ENCODE measurements around the gene XPO5.
"Not testable (repeated sequence)": the region's sequence is repeated elsewhere in the genome, so short reads cannot be mapped to it uniquely, and the experiment has no call there.

Gene XPO5

DNA sequence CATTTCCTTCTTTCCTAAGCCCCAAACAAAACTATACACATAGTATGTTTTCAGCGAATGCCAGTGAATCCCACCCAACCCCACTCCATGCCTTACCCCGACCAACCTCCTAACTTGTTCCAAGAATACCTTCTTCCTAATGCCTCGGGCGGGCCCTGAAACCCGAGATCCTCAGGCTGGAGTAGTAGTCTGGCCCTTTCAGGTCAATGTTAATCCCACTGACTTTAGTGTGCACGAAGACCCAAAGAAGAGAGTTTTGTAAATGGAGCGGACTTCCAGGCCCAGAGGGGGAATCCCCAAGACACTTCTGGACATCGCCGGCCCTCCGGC, 59.5 kb downstream of the XPO5 start:
- DNase-seq = no peak

DNA sequence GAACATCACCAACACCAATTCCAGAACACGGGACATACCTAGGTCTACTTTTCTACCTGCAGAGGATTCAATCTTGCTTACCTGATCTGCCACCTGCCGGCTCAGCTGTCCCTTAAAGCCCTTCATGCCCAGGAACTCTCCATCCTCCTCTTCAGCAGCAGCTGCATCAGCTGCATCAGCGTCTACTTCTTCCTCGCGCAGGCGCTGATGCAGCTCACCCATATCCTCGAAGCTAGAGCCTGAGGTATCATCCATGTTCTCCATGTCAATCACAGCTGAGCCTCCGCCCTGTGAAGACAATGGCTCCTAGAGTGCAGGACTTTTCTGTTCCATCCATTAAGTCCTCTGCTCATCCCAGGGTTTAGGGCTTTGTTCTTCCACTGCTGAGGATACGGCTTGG, 60.0 kb downstream of the XPO5 start:
- no peak for DNase-seq

DNA sequence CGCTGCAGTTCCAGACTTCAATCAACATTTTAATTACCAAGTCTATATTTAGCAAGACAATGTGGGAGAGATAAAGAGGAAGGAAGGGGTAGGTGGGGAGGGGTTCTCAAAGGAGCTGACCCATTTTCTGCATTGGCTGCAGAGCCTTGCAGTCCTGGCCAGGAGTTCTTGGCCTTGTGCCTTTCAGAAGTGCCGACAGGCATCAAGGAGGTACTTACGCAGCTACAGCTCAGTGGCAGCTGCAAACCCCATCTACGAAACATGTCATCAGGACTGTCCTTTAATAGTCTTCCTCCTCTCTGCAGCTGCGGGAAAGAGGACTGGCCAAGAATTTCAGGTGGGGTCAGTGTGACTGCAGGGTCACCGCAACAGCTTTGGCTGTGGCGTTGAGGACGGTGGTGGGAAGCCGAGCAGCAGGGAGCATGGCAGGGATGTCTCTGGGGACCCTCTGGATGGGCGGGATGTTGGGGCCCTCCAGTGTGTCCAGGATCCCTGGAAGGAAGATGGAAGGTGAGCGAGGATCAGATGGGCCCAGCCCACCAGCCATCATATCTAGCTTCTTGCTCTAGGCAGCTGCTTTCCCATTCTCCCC, 63.9 kb downstream of the XPO5 start:
- no peak for DNase-seq

GRCh38 chr6:43510827-43511163, 65.0 kb downstream of the XPO5 start:
- no peak for DNase-seq

- peak; percentile 44 to 73 for DNase-seq
These were observed 65.6 kb downstream of the XPO5 start, which contains the start of gene LRRC73 for GRCh38 chr6:43509984-43510826. Gene LRRC73 (minus strand): TSS chr6:43510346. CDS start chr6:43509785, 561 bp downstream.

- DNase-seq = no peak
These were observed 66.5 kb downstream of the XPO5 start for GRCh38 chr6:43509142-43509983.

DNA sequence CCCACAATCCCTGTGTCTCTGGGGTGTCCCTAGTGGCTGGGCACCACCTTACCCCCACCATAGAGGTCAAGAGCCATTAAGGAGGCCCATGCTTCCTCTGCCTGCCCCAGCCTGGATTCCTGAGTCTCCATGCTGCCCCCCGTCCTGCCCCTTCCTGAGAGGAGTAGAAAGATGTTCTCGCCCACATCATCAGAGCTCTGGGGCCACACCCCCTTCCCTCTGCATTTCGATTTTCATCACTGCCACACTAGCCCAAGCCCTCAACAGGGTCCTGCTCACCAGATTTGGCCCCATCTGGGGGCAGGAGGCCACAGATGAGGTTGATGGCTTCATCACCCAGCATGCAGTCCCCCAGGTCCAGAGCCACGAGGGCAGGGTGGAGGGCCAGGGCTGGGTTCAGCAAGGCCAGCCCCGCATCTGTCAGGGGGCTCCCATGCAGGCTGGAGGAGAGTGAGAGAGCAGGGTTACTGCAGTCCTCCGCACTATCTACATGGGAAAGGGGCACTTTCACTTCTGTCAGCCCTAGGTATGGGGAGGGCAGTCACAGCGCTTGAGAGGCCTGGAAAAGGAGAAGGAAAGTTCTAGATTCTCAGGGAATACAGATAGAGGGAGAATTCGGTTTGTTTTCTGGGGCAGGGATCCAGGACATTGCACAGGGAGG, 67.2 kb downstream of the XPO5 start:
- DNase-seq = no peak

- DNase-seq = peak; percentile 62 to 75
These were observed 69.0 kb downstream of the XPO5 start for GRCh38 chr6:43506667-43507471.

- DNase-seq = no peak
These were observed 69.7 kb downstream of the XPO5 start for GRCh38 chr6:43506171-43506570.

- DNase-seq = no peak
These were observed 70.1 kb downstream of the XPO5 start for GRCh38 chr6:43505718-43506117.

- no peak for DNase-seq
These were observed 70.9 kb downstream of the XPO5 start for GRCh38 chr6:43504756-43505593.

DNA sequence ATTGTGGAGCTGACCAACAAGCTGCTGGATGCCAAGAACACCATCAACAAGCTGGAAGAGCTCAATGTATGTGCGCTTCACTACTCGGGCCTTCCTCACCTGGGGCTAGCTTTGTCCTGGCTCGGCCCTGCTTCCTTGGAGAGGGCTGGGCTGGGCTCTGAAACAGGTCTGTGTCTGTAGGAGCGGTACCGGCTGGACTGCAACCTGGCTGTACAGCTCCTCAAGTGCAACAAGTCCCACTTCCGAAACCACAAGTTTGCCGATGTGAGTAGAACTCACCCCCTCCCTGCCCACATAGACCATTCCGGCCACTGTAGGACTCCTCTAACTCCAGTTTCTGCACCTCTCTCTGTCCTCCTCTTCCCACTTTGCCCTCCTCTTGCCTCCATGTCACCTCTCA, 72.4 kb downstream of the XPO5 start:
- no peak for DNase-seq

DNA sequence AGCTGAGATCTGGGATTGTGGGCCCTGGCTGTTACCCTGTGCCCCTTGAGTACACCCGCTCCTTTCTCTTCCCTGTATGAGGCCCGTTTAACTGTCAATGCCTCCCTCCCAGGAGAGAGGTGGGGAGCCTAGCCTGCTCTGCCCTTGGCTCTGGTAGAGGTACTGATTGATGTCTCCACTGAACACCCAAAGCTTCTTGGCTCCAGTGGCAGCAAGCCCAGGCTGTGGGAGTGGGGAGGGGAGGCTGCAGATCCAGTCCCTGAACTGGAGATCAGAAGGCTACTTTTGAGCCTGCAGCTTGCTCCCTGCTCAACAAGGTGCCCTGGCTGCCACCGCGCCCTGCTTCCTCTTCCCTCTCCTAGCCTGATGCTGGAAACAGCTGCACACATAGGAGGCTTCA, 73.2 kb downstream of the XPO5 start:
- DNase-seq = peak in 1 of 2 donors; percentile 26

DNA sequence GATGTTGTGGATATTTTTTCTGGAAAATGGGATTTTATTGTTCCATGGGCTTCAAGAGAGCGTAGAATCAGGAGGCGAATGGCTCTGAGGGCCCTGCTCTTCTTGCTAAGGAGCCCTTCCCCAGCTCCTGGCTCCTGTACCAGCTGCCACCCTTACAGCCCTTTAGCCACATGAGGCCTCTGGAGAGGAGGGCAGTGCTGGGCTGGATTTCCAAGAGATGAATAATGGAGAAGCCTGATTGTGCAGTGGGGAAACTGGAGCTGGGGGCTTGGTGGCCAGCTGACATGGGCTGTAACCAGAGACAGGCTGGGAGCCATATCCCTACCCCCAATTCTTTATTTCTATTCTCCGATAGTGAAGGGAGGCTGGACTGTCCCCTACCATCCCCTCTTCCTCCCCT, 74.9 kb downstream of the XPO5 start:
- no peak for DNase-seq

DNA sequence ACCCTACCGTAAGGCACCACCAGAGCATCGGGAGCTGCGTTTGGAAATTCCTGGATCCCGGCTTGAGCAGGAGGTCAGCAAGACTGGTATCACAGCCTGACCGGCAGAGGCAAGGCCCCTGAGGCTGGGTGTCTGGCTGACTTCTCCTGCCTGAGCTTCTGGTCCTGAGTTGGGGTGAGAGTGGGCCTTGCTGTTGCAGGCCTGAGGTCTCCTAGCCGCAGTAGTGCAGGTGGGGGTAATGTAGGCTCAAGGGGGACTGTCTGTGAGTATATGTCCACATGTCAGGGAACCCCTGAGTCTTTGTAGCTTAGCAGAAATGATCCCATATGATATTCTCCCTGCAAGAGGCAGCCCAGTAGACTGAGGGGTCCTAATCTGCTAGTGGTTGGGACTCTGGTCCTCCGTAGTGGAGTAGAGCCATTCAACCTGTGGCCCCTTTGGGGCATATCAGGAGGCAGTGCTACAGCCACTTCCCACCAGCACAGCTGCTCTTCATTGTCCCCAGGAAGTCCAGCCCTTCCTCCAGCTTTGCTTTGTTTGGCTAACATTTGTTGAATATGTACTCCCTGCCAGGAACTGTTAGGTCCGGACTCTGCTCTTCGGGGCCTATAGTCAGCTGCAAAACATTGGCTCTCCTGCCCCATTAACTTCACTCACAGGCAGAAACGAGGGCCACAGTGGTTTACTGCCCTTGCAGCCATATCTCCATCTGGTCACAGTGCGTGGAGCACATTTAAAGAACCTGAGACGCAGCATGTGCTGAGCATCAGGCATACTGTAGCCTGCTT, 76.6 kb downstream of the XPO5 start:
- no peak for DNase-seq

GRCh38 chr6:43498291-43498690, 77.5 kb downstream of the XPO5 start:
- DNase-seq = not testable (repeated sequence)

GRCh38 chr6:43497689-43498088, 78.1 kb downstream of the XPO5 start:
- no peak for DNase-seq

DNA sequence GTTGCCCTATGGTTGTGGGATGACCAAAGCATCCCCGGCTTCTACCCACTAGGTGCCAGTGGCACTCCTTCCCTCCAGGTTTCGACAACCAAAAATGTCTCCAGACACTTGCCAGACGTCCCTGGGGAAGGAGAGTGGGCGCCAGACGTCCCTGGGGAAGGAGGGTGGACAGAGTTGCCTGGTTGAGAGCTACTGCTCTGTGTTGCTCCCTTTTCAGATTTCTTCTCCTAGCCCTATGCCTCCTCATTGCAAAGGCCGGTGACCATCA, 78.8 kb downstream of the XPO5 start:
- DNase-seq = no peak

DNA sequence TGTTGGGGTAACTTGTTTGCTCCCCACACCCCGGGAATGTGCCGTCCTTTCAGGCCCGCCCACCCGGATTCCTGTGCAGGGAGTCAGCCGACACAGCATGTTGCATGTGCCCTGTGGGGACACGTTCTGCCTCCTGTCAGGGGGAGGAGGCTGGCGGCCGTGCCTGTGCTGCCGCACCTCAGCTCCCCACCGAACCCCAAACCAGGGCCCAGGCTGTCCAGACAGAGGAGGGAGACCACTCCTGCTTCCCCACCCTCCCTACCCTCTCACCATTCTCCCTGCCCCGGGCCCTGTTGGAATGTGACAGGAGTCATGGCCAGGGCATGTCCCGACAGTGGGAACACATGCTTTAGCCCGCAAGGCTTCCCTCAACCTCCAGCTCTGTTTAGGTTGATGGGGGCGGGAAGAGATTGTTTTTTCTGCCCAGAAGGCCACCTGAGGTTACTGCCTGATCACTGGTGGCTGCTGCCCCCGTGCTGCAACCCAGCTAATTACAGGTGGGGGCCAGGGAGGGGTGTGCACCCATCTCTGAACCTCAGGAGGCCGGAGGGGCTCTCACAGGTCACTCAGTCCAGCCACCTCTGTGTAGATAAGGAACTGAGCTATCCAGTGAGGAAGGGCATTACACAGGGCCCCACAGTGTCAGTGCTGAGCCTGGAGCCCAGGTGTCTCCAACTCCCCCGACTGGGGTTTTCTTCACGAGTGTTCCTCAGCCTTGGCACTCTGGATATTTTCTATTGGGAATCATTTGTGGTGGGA, 79.3 kb downstream of the XPO5 start:
- peak; percentile 15 to 20 for DNase-seq

- no peak for DNase-seq
These were observed 80.4 kb downstream of the XPO5 start for GRCh38 chr6:43495409-43495941.
